Measurements from ENCODE around the gene CYP4F11. TPM values are rescaled to one million over a fixed set of nuclear protein-coding genes. Genes with fewer than 3 reads are reported as not detected.

Gene CYP4F11
- total RNA-seq, 1 experiment from 2014 or later = 0.21 TPM

GRCh38 chr19:15926484-15926883, 7.8 kb downstream of the CYP4F11 start:
- Histone ChIP-seq H3K4me3 (ENCODE audit: low read depth in 2 of 2, low read length in 2 of 2) (no peak overlapping the region), H3K27me3 (ENCODE audit: control insufficient read depth, insufficient read depth, low read length) (no peaks in the 10 kb centered on the region; the same call in 1 of the 2 replicates), H3K4me1 (ENCODE audit: control insufficient read depth, insufficient read depth, low read length) (no peaks in the 10 kb centered on the region), H3K27ac (ENCODE audit: low read length) (no peak overlapping the region), H3K9me3 (ENCODE audit: control insufficient read depth, insufficient read depth, low read depth, low read length) (no peaks in the 10 kb centered on the region), H3K36me3 (ENCODE audit: control insufficient read depth, insufficient read depth, low read length) (no peaks in the 10 kb centered on the region)
- ChIA-PET CTCF (no interaction called here), POLR2A (no interaction called here)
- no TSS peak for BruUV-seq (replicated peaks)
- ATAC-seq = no peak
- intact Hi-C loops (cut with micrococcal nuclease; ENCODE audit: unreplicated experiment) = no loop called here
- in situ Hi-C loops (cut with HindIII; ENCODE audit: low pct_unique_long_range_greater_than_20kb, low sequenced_read_pairs) = no loop called here
- no peak for TF ChIP-seq TCF7L2 (IDR thresholded peaks at IDR 0.05; ENCODE audit: low read depth, low read length)
- TF ChIP-seq POLR2AphosphoS5 (IDR thresholded peaks at IDR 0.05; ENCODE audit: low read depth, low read length) = no peak
- no peak for TF ChIP-seq CTCF (IDR thresholded peaks at IDR 0.05)
- TF ChIP-seq REST (IDR thresholded peaks at IDR 0.05; ENCODE audit: insufficient read depth in 1 of 2, low read depth in 2 of 2, low read length in 1 of 2) = no peak
- no peak for TF ChIP-seq SIN3A (IDR thresholded peaks at IDR 0.05; ENCODE audit: borderline replicate concordance, insufficient read depth, low read depth, low read length)
- DNase-seq (ENCODE audit: low read depth, low spot score) = no peak

GRCh38 chr19:15923702-15924101, 10.6 kb downstream of the CYP4F11 start:
- H3K27me3 ChIP-seq (ENCODE audit: control insufficient read depth, insufficient read depth, low read length) = no peaks in the 10 kb centered on the region; the same call in 1 of the 2 replicates
- CTCF ChIA-PET = no interaction called here
- in situ Hi-C loops (cut with HindIII; ENCODE audit: low pct_unique_long_range_greater_than_20kb, low sequenced_read_pairs) = no loop called here
- H3K27ac ChIP-seq (ENCODE audit: low read length) = no peak overlapping the region
- intact Hi-C loops (cut with micrococcal nuclease; ENCODE audit: unreplicated experiment) = no loop called here
- POLR2A ChIA-PET = no interaction called here
- no peak overlapping the region for H3K4me3 ChIP-seq (ENCODE audit: low read depth in 2 of 2, low read length in 2 of 2)
- H3K4me1 ChIP-seq (ENCODE audit: control insufficient read depth, insufficient read depth, low read length) = no peaks in the 10 kb centered on the region
- no peak for ATAC-seq
- no peaks in the 10 kb centered on the region for H3K36me3 ChIP-seq (ENCODE audit: control insufficient read depth, insufficient read depth, low read length)
- no TSS peak for BruUV-seq (replicated peaks)
- no peak for TF ChIP-seq POLR2AphosphoS5 (IDR thresholded peaks at IDR 0.05; ENCODE audit: low read depth, low read length)
- no peak for TF ChIP-seq CTCF (IDR thresholded peaks at IDR 0.05)
- no peak for TF ChIP-seq TCF7L2 (IDR thresholded peaks at IDR 0.05; ENCODE audit: low read depth, low read length)
- TF ChIP-seq REST (IDR thresholded peaks at IDR 0.05; ENCODE audit: insufficient read depth in 1 of 2, low read depth in 2 of 2, low read length in 1 of 2) = no peak
- no peak for TF ChIP-seq SIN3A (IDR thresholded peaks at IDR 0.05; ENCODE audit: borderline replicate concordance, insufficient read depth, low read depth, low read length)
- no peak for DNase-seq (ENCODE audit: low read depth, low spot score)
- H3K9me3 ChIP-seq (ENCODE audit: control insufficient read depth, insufficient read depth, low read depth, low read length) = no peaks in the 10 kb centered on the region
